Stimulated activated CD4-positive, alpha-beta T cell treated with anti-CD3 and anti-CD28 coated beads, Interleukin-1b, Interleukin-23, amount 100 ng/mL, for 24 hours (primary cell): ENCODE data around the gene GGTA1.

Source experiments
- DNase-seq, 4 experiments: peaks; one replicate each; pipeline ENCODE4 v3.0.0-alpha.2; 2020; ENCODE audit warnings: low read depth in 4 of 4, low spot score in 1 of 4

GGTA1 gene

DNA sequence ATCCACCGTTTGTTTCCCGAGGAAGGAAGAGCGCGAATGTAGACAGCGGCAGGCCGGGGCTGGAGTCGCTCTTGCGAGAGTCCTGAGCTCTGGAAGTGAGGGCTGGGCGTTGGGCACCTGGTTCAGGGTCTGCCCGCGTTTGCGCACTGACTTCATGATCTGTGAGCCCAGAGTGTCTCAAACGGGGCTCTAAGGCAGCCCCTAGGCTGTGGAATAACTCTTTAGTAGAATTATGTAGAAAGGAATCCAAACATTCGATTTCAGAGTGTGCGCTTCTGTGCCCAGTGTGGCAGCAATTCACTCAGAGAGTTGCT lies 478 bp upstream of the GGTA1 start:
- DNase-seq, result no peak

DNA sequence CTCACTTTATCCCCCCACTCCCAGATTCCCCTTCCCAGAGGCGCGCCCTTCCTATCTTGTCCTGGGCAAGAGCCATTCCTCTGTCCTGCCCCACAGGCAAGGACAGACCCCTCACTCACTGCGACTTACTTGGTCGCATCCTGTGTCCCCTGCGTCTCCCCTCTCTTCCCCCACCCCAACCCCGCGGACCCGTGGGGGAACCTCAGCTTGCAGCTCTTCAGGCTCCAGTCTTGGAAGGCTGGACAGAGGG lies 542 bp downstream of the GGTA1 start:
- no peak for DNase-seq

DNA sequence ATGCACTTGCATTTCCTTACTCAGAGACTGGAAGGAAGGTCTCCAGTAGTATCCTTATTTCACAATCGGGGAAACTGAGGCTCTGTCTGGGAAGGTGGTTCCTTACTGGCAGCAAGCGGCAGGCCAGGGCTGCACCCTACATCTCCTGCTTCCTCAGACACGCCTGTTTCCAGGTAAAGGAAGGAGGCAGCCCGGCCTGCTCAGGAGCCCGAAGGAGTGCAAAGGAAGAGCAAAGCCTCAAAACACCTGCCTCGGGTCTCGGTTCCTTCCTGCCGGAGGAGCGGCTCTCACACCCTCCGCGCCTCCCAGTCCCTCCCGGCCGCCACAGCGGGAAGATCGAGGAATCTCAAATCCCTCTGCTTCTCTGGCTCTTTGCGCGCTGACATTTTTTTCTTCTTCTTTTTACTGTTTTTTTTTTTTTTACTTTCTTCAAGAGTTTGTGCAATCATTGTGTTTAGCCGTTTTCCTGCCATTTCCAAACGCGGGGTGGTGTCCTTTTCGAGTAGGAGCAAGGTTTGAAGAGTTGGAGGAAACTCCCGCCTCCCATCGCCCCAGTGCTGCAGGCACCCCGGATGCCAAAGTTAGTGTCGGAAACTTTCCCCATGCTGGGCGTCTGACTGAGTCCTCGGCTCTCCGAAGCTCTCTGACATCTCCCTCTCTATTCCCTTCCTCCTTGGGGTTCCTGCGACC lies 1.0 kb downstream of the GGTA1 start:
- DNase-seq, result no peak

DNA sequence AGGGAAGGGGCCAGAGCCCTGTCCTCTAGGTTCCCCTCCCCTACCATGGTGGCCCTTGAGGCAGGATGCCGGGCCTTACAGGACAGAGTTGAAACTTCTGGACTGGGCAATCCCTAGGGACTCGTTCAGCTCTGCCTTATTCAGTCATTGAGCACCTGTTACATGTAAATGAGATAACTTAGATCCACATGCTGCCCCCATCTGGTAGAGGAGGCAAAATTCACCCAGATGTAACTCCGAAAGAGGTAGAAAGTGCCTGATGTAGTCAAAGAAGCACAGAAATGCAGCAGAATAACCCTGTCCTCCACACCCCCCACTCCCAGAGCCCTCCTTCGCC lies 1.5 kb downstream of the GGTA1 start:
- peak in 1 of 4 experiments; percentile 29 for DNase-seq

DNA sequence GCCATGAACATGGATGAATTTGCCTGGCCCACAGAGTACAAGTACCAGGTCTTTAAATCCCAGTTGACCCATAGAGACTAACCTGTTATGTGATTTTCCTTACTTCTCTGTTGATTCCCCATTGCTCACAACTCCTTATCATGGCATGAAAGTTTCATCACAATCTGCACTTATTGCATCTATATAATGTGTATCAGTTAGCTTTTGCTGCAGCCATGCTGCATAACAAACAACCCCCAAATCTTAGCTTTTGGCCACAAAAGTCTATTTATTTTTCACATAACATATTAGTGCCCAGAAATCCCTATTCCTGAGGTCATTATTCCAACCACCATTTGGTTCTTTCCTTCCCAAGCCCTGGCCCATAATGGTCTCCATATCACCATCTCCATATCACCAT lies 3.7 kb downstream of the GGTA1 start:
- no peak for DNase-seq

DNA sequence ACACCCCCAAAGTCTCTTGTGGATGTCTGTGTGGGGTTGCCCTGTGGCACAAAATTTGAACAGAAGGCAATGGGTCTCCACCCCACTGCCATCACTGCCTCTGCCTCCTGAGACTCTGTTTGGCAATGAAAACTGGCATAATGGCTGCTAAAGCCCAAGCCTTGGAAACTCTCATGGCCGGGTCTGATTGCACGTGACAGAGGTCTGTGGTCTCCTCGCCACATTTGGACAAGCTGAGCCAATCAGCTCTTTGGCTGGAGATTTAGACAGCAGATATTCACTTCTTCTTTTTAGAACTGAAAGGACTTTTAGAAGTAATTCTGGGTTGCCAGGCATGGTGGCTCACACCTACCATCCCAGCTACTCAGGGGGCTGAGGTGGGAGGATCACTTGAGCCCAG lies 5.5 kb downstream of the GGTA1 start:
- DNase-seq, result no peak

- no peak for DNase-seq
These were observed 8.5 kb downstream of the GGTA1 start for GRCh38 chr9:121491111-121491510.

DNA sequence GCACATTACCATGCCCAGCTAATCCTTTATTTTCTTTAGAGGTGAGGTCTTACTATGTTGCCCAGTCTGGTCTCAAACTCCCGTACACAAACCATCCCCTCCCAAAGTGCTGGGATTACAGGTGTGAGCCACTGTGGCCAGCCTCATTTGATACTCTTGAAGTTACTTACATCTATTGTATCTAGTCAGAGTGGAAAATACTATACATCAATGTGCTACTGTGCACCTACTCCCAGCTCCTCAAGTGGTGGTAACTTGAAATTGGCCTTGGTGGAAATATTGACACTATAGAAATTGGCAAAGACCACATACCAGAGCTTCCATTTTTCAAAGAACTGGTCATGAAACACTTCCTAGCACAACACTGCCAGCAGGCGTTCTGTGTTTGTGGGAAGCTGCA lies 10.3 kb downstream of the GGTA1 start:
- DNase-seq, result no peak

DNA sequence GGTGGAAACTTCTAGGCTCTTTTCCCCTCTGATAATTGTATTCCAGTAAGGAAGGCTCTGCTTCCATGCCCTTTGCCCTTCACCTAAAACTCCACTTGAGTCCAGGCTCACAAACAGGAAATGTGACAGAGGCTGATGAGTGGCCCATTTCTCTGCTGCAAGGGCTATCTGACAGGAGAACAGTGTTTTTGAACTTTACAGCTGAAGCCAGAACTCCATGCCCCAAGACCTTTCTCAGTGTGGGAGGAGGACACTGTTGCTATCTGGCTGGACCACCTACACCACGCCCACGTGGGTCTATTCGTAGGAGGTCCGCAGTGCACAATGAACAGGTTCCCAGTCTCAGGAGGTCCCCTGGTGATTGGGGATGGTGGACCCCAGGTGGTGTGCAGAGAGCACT lies 13.6 kb downstream of the GGTA1 start:
- DNase-seq, result no peak

GRCh38 chr9:121485623-121486022 lies 14.0 kb downstream of the GGTA1 start:
- DNase-seq, result no peak

GRCh38 chr9:121484651-121485446 lies 14.8 kb downstream of the GGTA1 start:
- DNase-seq, result no peak

GRCh38 chr9:121483473-121484031 lies 16.1 kb downstream of the GGTA1 start:
- DNase-seq, result no peak

GRCh38 chr9:121483049-121483448 lies 16.6 kb downstream of the GGTA1 start:
- DNase-seq, result no peak

DNA sequence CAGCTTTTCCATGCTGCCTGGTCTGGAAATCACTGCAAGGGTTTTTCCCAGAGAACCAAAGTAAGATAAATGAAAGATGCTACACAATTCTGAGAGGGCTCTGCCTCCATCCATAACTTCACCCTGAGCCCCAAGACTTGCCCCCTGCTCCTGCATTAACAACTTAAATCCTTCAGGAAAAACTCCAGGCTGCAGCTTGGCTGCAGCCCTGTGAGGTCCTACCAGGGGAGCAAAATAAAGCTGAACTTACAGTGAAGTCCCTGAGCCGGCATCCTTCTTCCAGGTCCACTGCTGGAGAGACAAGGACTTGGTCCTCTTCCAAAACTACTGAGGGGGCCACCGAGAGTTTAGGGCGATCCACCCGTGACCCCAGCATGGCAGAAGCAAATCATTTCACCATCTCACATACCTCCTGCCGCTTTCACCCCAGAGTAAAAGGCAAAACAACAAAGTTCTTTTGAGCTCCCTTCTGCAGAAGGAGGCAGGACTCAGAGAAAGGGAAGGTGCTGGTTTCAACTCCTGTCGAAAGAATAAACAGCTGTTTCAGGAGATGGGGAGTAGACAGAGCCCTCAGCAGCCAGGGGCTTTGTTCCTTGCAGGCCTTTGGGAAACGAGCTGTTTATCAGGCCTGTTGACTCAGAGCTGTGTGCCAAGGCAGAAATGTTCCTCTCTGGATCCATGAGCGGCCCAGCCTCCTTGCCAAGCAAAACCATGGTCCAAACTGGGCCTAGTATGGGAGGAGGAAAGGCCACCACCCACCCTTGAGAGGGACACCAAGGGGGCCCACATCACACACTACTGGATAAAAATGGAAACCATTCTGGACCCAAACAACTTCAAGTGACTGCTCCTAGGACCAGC lies 20.6 kb downstream of the GGTA1 start:
- DNase-seq, result no peak

- DNase-seq, result no peak
These were observed 23.5 kb downstream of the GGTA1 start for GRCh38 chr9:121476156-121476555.

DNA sequence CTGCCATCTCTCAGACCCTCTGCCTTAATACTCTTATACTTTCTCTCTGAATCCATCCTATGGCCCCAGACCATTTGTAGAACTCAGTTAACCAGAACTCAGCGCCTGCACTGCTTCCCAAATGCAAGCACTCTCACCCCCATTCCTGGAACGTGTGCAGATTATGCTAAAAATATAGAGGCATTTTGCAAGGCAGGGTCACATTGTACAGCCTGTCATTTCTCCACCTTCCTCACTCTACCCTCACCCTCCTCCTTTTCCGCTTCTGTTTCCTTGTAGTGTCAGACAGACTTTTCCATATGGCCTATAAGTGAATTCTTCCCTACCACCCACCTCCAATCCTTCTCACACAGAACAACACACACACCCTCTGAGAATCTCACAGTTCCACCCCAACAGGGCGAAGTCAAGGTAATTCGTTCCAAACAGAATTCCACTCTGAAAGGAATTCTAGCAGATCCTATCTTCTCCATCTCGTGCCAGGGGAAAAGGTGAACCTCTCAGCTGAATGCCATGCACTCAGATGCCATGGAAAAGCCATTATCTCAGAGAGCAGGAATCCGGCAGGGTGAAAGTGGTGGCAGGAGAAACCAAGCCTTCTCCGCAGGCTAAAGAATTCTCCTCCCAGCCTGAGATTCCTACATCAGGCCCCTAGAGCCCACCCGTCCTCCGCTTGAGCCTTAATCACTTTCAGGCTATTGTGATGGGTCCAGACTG lies 25.3 kb downstream of the GGTA1 start:
- no peak for DNase-seq

DNA sequence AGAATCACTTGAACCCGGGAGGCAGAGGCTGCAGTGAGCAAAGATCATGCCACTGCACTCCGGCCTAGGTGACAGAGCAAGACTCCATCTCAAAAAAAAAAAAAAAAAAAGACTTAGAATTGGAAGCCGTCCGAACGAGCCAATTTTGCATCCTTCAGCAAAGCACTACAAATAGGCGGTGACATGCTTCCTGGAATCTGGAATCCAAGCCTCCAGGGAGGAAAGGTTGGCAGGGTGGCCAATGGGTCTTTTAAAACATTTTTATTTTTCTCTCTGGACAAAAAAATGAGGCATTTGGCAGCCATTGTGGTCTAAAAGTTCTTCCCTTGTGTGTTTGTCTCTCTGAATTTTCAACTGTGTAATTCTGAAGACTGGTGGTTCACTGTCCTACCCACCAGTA lies 26.4 kb downstream of the GGTA1 start:
- no peak for DNase-seq

GRCh38 chr9:121472446-121472845 lies 27.2 kb downstream of the GGTA1 start:
- DNase-seq, result no peak

DNA sequence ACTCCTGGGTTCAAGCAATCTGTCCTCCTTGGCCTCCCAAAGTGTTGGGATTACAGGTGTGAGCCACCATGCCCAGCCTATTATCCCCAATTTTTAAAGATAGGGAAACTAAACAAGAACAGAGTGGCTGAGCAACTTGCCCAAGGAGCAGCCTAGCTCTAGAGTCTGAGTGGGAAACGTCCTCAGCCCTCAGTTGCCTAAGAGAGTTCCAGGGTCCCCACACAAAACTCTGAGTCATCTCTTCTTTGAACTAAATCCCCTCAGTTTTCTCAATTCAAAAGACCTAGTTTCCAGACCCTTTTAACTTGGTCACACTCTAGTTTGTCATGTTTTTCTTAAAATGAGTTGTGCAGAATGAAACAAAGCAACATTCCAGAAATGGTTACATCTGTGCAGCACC lies 33.5 kb downstream of the GGTA1 start:
- no peak for DNase-seq

DNA sequence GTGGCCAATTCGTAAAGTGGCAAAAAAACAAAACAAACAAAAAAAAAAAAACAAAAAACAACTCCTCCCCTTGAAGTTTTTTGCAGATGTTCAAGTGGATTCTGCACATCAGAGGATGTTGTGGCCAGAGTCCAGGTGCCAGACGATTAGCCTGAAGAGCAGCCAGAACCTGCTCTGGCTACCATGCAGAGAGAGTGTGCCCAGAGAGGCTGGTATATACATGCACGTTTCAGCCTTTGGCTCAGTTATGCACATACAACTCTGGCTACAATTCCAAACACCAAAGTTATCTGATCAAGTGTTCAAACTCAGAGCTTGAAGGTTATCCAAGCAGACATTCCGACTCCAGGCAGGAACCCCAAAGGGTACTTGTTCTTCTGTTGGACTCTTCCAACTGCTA lies 34.7 kb downstream of the GGTA1 start:
- no peak for DNase-seq

- DNase-seq, result peak in 1 of 4 experiments; percentile 10
These were observed 36.4 kb downstream of the GGTA1 start for GRCh38 chr9:121463026-121463807.
